Adipose tissue (tissue), 3 donors: Measurements from ENCODE around the gene HSD11B2. TPM values are rescaled to one million over a fixed set of nuclear protein-coding genes. Genes with fewer than 3 reads are reported as not detected.

Experiments used
- H3K27ac ChIP-seq: one replicate; pipeline ENCODE4 v1.5.1; 2013; ENCODE audit warnings: low read depth, low read length
- WGBS, 3 donors: extraction: QIAGEN DNeasy Blood & Tissue Kit; methylation state at CpG; one replicate each; pipeline ENCODE4 v1.1.7; 2013; 5-methylcytosine and 5-hydroxymethylcytosine counted together
- polyA plus RNA-seq, 3 donors: library from polyadenylated mRNA; stranded (reverse); fragments of 200-250 nt; gene quantifications; one replicate each; pipeline ENCODE4 v1.2.3, GENCODE V29; 2013
- donor health status: healthy with polysubstance abuse.
- donor health status: Bipolar disorder and iron deficiency.
- donor health status: healthy.

HSD11B2 gene
- polyA plus RNA-seq, 3 donors = 1.3 to 5.4 (median 2.4) TPM

- H3K27ac ChIP-seq = no peak overlapping the region
- 67 to 77% (median 71%) methylated on average over 25 of the region's 25 CpGs for WGBS, 3 donors
Observed at GRCh38 chr16:67482233-67482924, 51.5 kb downstream of the HSD11B2 start.

DNA sequence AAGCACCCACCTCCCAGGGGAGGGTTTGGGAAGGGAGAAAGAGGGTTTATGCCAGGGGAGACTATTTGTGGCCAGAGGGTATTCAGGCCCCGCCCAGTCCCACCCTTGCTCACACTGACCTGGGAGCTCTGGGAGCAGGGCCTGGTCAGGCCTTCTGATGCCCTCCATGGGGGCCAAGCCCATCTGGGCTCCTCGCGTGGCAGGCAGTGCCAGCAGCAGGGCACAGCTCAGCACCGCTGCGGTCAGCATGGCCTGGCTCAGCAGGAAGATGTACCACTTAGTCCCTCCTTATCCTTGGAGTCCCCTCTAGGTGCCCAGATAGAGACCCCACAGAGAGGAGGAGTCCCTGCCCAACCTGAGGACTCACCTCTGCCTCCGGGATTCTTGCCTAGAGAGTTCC lies 52.2 kb downstream of the HSD11B2 start, which contains the start of gene AGRP:
Gene AGRP, minus strand, starts transcription at position 398 of the 400 bp plus-strand sequence. Its CDS starts 149 bp downstream, at position 249.
- 95 to 96% (median 96%) methylated on average over 6 of the region's 6 CpGs for WGBS, 3 donors

GRCh38 chr16:67483731-67484525 lies 53.0 kb downstream of the HSD11B2 start:
- WGBS, 3 donors = 82 to 90% (median 86%) methylated on average over 12 of the region's 12 CpGs
- no peak overlapping the region for H3K27ac ChIP-seq

More for the DNA sequence above, 52.2 kb downstream of the HSD11B2 start, which contains the start of gene AGRP:
- no peak within 1 kb of the TSS for H3K27ac ChIP-seq

- WGBS, 3 donors = 36 to 78% (median 58%) methylated on average over 3 of the region's 3 CpGs
- no peak overlapping the region for H3K27ac ChIP-seq
Observed at GRCh38 chr16:67486805-67487204, 55.9 kb downstream of the HSD11B2 start.

Other genes starting within 250 kb of the HSD11B2 start
- gene MATCAP1, start 247.2 kb upstream of the HSD11B2 start, polyA plus RNA-seq = 10 to 100 TPM; 13.0 to 32.0 (median 28.2) TPM
- gene EXOC3L1, start 241.0 kb upstream of the HSD11B2 start, polyA plus RNA-seq = 10 to 100 TPM in 1 of 3 donors, 1 to 10 TPM in 2; 3.1 to 14.4 (median 9.4) TPM
- 10 to 100 TPM; 25.5 to 72.6 (median 52.0) TPM for gene E2F4, start 239.0 kb upstream of the HSD11B2 start, polyA plus RNA-seq
- gene ELMO3, start 232.0 kb upstream of the HSD11B2 start, polyA plus RNA-seq = 10 to 100 TPM in 1 of 3 donors, 1 to 10 TPM in 2; 1.8 to 35.7 (median 4.5) TPM
- gene TMEM208, start 204.0 kb upstream of the HSD11B2 start, polyA plus RNA-seq = 10 to 100 TPM; 65.4 to 77.4 (median 75.5) TPM
- 10 to 100 TPM; 11.3 to 41.7 (median 33.4) TPM for gene FHOD1, start 183.6 kb upstream of the HSD11B2 start, polyA plus RNA-seq
- gene SLC9A5, start 182.1 kb upstream of the HSD11B2 start, polyA plus RNA-seq = 1 to 10 TPM in 1 of 3 donors, under 1 TPM in 2; 0.26 to 1.6 (median 0.82) TPM
- gene PLEKHG4, start 151.6 kb upstream of the HSD11B2 start, polyA plus RNA-seq = 10 to 100 TPM in 2 of 3 donors, 1 to 10 TPM in 1; 5.6 to 12.6 (median 11.6) TPM
- under 1 TPM in 2 of 3 donors, not detected in 1; 0.05 to 0.56 TPM for gene KCTD19, start 104.4 kb upstream of the HSD11B2 start, polyA plus RNA-seq
- gene LRRC36, start 104.3 kb upstream of the HSD11B2 start, polyA plus RNA-seq = 1 to 10 TPM in 1 of 3 donors, under 1 TPM in 2; 0.15 to 1.1 (median 0.82) TPM
- gene TPPP3, start 37.6 kb upstream of the HSD11B2 start, polyA plus RNA-seq = 10 to 100 TPM; 11.1 to 33.7 (median 16.8) TPM
- 1 to 10 TPM; 6.8 to 8.9 (median 7.8) TPM for gene ZDHHC1, start 14.6 kb upstream of the HSD11B2 start, polyA plus RNA-seq
- 10 to 100 TPM; 34.0 to 77.2 (median 67.3) TPM for gene ATP6V0D1, start 50.0 kb downstream of the HSD11B2 start, polyA plus RNA-seq
- under 1 TPM in 1 of 3 donors, not detected in 2; 0.09 TPM for gene AGRP, start 52.4 kb downstream of the HSD11B2 start, polyA plus RNA-seq
- 10 to 100 TPM; 26.1 to 74.9 (median 61.1) TPM for gene RIPOR1, start 97.7 kb downstream of the HSD11B2 start, polyA plus RNA-seq
- gene CTCF, start 131.4 kb downstream of the HSD11B2 start, polyA plus RNA-seq = 10 to 100 TPM; 12.4 to 26.0 (median 15.2) TPM
- gene CARMIL2, start 214.0 kb downstream of the HSD11B2 start, polyA plus RNA-seq = 1 to 10 TPM in 2 of 3 donors, under 1 TPM in 1; 0.45 to 1.9 (median 1.7) TPM
- 10 to 100 TPM; 12.7 to 15.6 (median 13.3) TPM for gene ACD, start 229.1 kb downstream of the HSD11B2 start, polyA plus RNA-seq
- 10 to 100 TPM in 1 of 3 donors, 1 to 10 TPM in 2; 1.7 to 24.8 (median 3.4) TPM for gene PARD6A, start 229.8 kb downstream of the HSD11B2 start, polyA plus RNA-seq
- 10 to 100 TPM; 10.4 to 88.2 (median 16.5) TPM for gene ENKD1, start 235.6 kb downstream of the HSD11B2 start, polyA plus RNA-seq
- 1 to 10 TPM; 3.5 to 6.5 (median 4.9) TPM for gene C16orf86, start 235.7 kb downstream of the HSD11B2 start, polyA plus RNA-seq